Kidney (tissue), 14 donors: Measurements from ENCODE around the gene ZNF521. TPM values are rescaled to one million over a fixed set of nuclear protein-coding genes. Genes with fewer than 3 reads are reported as not detected.
A peak's percentile ranks its signal among the peaks of the same experiment; 100 is the strongest.

Source experiments
- DNase-seq, 5 donors: peaks; one replicate each; pipeline ENCODE4 v3.0.0-alpha.2; 2013 to 2020
- FAIRE-seq: peaks from 2 replicates; lab custom pipeline; 2012; peaks lifted over from hg19 to GRCh38; lab: Jason Lieb, UNC
- H3K27ac ChIP-seq, 2 donors: one replicate each; pipeline ENCODE4 v1.7.0; 2013; ENCODE audit warnings: low read depth in 2 of 2, low read length in 2 of 2, inconsistent platforms in 1 of 2
- H3K27me3 ChIP-seq: one replicate; pipeline ENCODE4 v1.7.1; 2013; ENCODE audit warnings: low read length, inconsistent platforms; ENCODE audit not compliant: control insufficient read depth, insufficient read depth
- H3K36me3 ChIP-seq, 3 donors: one replicate each; pipeline versions ENCODE4 v1.7.0 to v1.7.1; 2013; ENCODE audit warnings: low read length in 3 of 3, control low read depth in 1 of 3, inconsistent platforms in 1 of 3; ENCODE audit not compliant: insufficient read depth in 3 of 3, control insufficient read depth in 2 of 3
- H3K4me1 ChIP-seq, 3 donors: one replicate each; pipeline versions ENCODE4 v1.7.0 to v1.7.1; 2013; ENCODE audit warnings: low read length in 3 of 3, inconsistent platforms in 1 of 3, low read depth in 1 of 3; ENCODE audit not compliant: control insufficient read depth in 2 of 3, insufficient read depth in 2 of 3
- H3K4me3 ChIP-seq, 3 donors: one replicate each; pipeline versions ENCODE4 v1.7.0 to v1.8.1; 2013; ENCODE audit warnings: low read length in 3 of 3, control low read depth in 1 of 3, inconsistent platforms in 1 of 3
- H3K9ac ChIP-seq, 3 donors: one replicate each; pipeline versions ENCODE4 v1.7.0 to v1.7.1; 2013; ENCODE audit warnings: low read length in 3 of 3, control low read depth in 1 of 3, inconsistent platforms in 1 of 3
- H3K9me3 ChIP-seq, 3 donors: one replicate each; pipeline versions ENCODE4 v1.7.0 to v1.7.1; 2013; ENCODE audit warnings: low read length in 3 of 3, control low read depth in 1 of 3, inconsistent platforms in 1 of 3; ENCODE audit not compliant: control insufficient read depth in 2 of 3, insufficient read depth in 1 of 3
- CTCF ChIP-seq: IDR thresholded peaks from 3 replicates; pipeline ENCODE4 v1.5.1; 2012; ENCODE audit warnings: mild to moderate bottlenecking, moderate library complexity, borderline replicate concordance; ENCODE audit not compliant: insufficient read depth; ENCODE audit errors: extremely low read depth
- intact Hi-C: fragments of 100-400 bp; cut with DNase I; formaldehyde crosslinking; loops from one replicate; pipeline ENCODE4 v1.11.1; 2022
- polyA plus RNA-seq: library from polyadenylated mRNA; stranded (reverse); fragments of 350-450 nt; fragmentation: Illumina TruSeq; extraction: RNeasy Lipid Tissue Mini Kit (QIAGEN cat#74804); gene quantifications from one replicate; pipeline ENCODE4 v1.2.3, GENCODE V29; 2014; ENCODE audit warnings: low read depth, low replicate concordance; ENCODE audit not compliant: insufficient read depth
- total RNA-seq: library from RNA; stranded (reverse); fragmentation: NEBNext Ultra II Directional; extraction: Animal tissue kit (Norgen Biotek cat#: 25700); gene quantifications from one replicate; pipeline ENCODE4 v1.2.1, GENCODE V29; 2021
- donor health status: control.
- donor health status: control.
- donor health status: control.
- donor health status: control.
- donor health status: control.
- donor health status: DM: yes; HTN: yes; CAD: no.
- donor health status: Normal renal cell carcinoma (clear cell type).

Gene ZNF521
- total and polyA plus RNA-seq, 2 donors from 2014 or later: 1.8 to 18.0 TPM

GRCh38 chr18:25351280-25351775 is 638 bp downstream of the ZNF521 start:
- TF ChIP-seq CTCF: no peak
- no peak for FAIRE-seq
- no peaks in the 10 kb centered on the region for H3K9me3 ChIP-seq
- intact Hi-C loops: no loop called here
- H3K27me3 ChIP-seq: no peaks in the 10 kb centered on the region
- peak overlapping the region; percentile 37 to 49 (median 48) for H3K9ac ChIP-seq
- H3K4me1 ChIP-seq: no peaks in the 10 kb centered on the region
- H3K4me3 ChIP-seq: peak overlapping the region; percentile 61 to 87 (median 73)
- H3K27ac ChIP-seq: peak overlapping the region in 1 of 2 donors; percentile 73
- H3K36me3 ChIP-seq: no peaks in the 10 kb centered on the region
- peak in 2 of 5 donors; percentile 29 to 69 for DNase-seq

GRCh38 chr18:25350489-25351251 is 1.3 kb downstream of the ZNF521 start:
- DNase-seq: peak; percentile 70 to 83 (median 79)
- H3K27me3 ChIP-seq: no peaks in the 10 kb centered on the region
- H3K4me3 ChIP-seq: peak overlapping the region; percentile 68 to 87 (median 76)
- no peak for FAIRE-seq
- H3K9me3 ChIP-seq: no peaks in the 10 kb centered on the region
- H3K9ac ChIP-seq: peak overlapping the region; percentile 53 to 69 (median 65)
- no peaks in the 10 kb centered on the region for H3K36me3 ChIP-seq
- intact Hi-C loops: no loop called here
- peak overlapping the region; percentile 43 to 69 for H3K27ac ChIP-seq
- TF ChIP-seq CTCF: no peak
- no peaks in the 10 kb centered on the region for H3K4me1 ChIP-seq

- peak overlapping the region; percentile 68 to 76 (median 75) for H3K4me3 ChIP-seq
Measured at GRCh38 chr18:25349926-25350487, 2.0 kb downstream of the ZNF521 start.

More at GRCh38 chr18:25349926-25350487, 2.0 kb downstream of the ZNF521 start:
- H3K27ac ChIP-seq: peak overlapping the region in 1 of 2 donors; percentile 65
- FAIRE-seq: no peak
- H3K4me1 ChIP-seq: no peaks in the 10 kb centered on the region
- no peak for TF ChIP-seq CTCF
- H3K27me3 ChIP-seq: no peaks in the 10 kb centered on the region
- intact Hi-C loops: no loop called here
- no peaks in the 10 kb centered on the region for H3K36me3 ChIP-seq
- peak overlapping the region in 2 of 3 donors; percentile 53 to 65 for H3K9ac ChIP-seq
- peak in 4 of 5 donors; percentile 62 to 78 (median 74) for DNase-seq
- no peaks in the 10 kb centered on the region for H3K9me3 ChIP-seq
